ENCODE measurements around the gene CCNB3.
"Not testable (repeated sequence)": the region's sequence is repeated elsewhere in the genome, so short reads cannot be mapped to it uniquely, and the experiment has no call there.

Gene CCNB3

DNA sequence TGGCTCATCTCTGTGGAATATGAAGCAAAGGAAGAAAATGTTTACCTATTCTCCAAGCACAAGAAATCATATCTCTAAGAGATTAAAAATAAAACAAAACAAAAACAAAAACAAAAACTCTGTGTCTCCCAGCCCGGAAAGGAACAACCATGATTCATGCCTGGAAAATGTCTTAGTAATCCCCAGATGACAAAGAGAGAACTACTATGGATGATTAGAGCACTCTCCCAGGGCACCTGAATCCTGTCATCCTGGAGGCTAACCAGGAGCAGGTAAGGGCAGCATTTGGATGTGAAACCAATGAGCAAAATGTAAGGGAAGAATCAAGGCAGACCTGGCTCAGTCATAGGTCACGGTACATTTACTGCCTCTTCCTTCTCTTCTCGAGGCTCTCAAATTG lies 2.0 kb upstream of the CCNB3 start:
- DNase-seq (ENCODE audit: insufficient read length, low spot score) (no peak), FAIRE-seq (no peak)
- TF ChIP-seq, protein P1, sequence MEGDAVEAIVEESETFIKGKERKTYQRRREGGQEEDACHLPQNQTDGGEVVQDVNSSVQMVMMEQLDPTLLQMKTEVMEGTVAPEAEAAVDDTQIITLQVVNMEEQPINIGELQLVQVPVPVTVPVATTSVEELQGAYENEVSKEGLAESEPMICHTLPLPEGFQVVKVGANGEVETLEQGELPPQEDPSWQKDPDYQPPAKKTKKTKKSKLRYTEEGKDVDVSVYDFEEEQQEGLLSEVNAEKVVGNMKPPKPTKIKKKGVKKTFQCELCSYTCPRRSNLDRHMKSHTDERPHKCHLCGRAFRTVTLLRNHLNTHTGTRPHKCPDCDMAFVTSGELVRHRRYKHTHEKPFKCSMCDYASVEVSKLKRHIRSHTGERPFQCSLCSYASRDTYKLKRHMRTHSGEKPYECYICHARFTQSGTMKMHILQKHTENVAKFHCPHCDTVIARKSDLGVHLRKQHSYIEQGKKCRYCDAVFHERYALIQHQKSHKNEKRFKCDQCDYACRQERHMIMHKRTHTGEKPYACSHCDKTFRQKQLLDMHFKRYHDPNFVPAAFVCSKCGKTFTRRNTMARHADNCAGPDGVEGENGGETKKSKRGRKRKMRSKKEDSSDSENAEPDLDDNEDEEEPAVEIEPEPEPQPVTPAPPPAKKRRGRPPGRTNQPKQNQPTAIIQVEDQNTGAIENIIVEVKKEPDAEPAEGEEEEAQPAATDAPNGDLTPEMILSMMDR (IDR thresholded peaks at IDR 0.05; ENCODE audit: insufficient read depth, missing control alignments), result no peak

DNA sequence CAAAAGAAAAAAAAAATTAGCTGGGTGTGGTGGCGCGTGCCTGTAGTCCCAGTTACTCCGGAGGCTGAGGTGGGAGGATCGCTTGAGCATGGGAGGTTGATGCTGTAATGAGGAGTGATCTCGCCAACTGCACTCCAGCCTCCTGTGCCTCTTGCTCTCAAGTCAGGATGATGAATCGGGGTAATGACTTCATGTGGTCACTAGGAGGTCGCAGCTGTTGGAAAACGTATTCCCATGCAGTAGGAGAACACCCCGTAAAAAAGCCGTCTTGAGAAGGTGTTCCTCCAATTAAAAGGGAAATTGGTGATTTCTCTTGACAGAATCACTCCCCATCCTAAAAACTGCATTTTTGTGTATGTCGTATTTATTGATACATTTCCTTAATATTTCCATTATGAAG lies 2.2 kb downstream of the CCNB3 start:
- TF ChIP-seq, protein P1 (IDR thresholded peaks at IDR 0.05; ENCODE audit: insufficient read depth, missing control alignments), result no peak
- DNase-seq (ENCODE audit: insufficient read length, low spot score) (no peak), FAIRE-seq (no peak)

DNA sequence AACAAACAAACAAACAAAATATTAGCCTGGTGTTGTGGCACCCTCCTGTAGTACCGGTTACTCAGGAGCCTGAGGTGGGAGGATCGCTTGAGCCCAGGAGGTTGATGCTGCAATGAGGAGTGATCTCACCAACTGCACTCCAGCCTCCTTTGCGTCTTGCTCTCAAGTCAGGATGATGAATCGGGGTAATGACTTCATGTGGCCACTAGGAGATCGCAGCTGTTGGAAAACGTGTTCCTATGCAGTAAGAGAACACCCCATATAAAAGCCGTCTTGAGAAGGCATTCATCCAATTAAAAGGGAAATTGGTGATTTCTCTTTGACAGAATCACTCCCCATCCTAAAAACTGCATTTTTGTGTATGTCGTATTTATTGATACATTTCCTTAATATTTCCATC lies 6.9 kb downstream of the CCNB3 start:
- TF ChIP-seq, protein P1 (IDR thresholded peaks at IDR 0.05; ENCODE audit: insufficient read depth, missing control alignments), result no peak
- no peak for DNase-seq (ENCODE audit: insufficient read length, low spot score)
- FAIRE-seq, result no peak

DNA sequence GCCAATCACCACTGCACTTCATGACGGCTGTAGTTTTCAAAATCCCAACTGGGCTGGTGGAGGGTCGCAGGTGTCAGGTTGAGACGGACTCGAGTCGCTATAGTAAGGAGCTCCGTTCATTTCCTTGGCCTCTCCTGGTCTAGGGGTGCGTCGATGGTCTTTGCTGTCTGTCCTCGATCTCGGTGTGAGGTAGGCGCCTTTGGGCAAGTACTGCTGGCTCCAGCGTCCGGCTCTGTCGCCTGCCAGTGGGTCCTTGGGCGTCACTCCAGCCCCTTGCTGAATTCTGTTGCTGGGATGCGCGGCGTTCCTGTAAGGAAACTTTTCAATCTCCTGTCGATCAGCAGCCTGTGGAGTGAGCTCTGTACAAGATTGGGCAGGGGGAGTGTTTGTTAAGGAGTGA lies 76.7 kb downstream of the CCNB3 start:
- TF ChIP-seq, protein P1 (IDR thresholded peaks at IDR 0.05; ENCODE audit: insufficient read depth, missing control alignments), result no peak
- no peak for DNase-seq (ENCODE audit: insufficient read length, low spot score)
- FAIRE-seq, result no peak

DNA sequence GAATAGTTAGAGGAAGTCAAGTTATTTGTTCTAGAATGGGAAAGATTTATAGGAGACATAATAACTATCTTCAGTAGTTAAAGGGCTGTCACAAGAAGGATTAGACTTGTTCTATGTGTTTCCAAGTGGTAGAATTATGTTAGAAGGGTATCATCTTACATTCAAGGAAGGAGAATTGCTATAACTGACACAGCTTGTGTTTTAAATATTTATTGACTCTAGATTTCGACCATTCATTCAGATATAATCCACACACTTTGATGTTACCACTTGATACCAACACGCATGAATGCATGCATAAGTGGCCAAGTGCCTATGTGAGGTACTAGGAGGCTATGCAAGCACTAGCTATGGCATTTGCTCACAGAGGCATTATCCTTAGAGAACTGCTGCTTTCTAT lies 122.7 kb downstream of the CCNB3 start:
- DNase-seq (ENCODE audit: insufficient read length, low spot score) (no peak), FAIRE-seq (no peak)

DNA sequence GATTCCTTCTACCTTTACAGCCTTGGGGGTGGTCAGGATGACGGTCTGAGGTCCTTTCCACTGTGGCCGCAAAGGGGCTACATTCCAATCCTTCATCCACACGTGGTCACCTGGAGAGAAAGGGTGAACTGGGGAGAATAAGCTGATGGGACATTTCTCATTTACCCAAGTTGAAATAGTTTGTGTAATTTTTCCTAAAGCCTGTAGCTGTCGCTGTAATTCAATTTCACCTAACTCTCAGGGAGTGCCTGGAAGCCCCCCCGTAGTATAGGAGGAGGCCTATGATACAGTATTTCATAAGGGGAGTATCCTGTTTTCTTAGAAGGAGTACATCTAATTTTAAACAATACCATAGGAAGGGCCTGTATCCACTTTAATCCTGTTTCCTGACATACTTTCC lies 128.1 kb downstream of the CCNB3 start:
- FAIRE-seq; DNase-seq (ENCODE audit: insufficient read length, low spot score): not testable (repeated sequence)

More for the DNA sequence above, 122.7 kb downstream of the CCNB3 start:
- TF ChIP-seq, protein P1 (IDR thresholded peaks at IDR 0.05; ENCODE audit: insufficient read depth, missing control alignments), result no peak

DNA sequence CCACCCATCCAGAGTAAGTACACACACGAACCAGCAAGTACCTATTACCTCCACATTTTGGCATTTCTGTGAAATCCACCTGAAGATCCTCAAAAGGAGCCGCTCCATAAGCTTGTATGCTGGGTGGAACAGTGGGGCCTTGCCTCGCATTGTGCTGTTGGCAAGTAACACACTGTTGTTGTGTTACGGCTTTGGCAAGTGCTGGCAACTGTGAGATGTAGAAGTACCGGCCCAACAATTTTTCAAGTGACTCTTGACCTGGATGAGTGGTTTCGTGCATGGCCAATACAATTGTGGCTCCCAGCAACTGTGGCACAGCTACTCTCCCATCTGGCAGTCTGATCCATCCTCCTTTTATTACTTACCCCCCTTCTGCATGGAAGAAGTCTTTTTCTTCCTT lies 128.7 kb downstream of the CCNB3 start:
- DNase-seq (ENCODE audit: insufficient read length, low spot score) (no peak), FAIRE-seq (no peak)
- TF ChIP-seq, protein P1 (IDR thresholded peaks at IDR 0.05; ENCODE audit: insufficient read depth, missing control alignments), result no peak

DNA sequence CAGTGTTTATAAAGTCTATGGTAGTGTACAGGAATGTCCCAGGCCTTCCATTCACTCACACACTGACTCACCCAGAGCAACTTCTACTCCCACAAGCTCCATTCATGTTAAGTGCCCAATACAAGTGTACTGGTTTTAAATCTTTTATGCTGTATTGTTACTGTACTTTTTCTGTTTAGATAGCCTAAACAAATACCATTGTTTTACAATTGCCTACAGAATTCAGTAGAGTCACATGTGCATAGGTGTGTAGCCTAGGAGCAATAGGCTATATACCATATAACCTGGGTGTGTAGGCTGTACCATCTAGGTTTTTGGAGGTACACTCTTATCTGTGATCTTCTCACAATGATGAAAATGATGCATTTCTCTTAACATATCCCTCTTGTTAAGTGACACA lies 139.4 kb downstream of the CCNB3 start:
- FAIRE-seq (no peak), DNase-seq (ENCODE audit: insufficient read length, low spot score) (no peak)
- TF ChIP-seq, protein P1 (IDR thresholded peaks at IDR 0.05; ENCODE audit: insufficient read depth, missing control alignments), result no peak
